ENCODE data around the gene WWOX. TPM values are rescaled to one million over a fixed set of nuclear protein-coding genes. Genes with fewer than 3 reads are reported as not detected.

The WWOX gene
- total RNA-seq, 1 experiment from 2014 or later = 28.3 TPM

DNA sequence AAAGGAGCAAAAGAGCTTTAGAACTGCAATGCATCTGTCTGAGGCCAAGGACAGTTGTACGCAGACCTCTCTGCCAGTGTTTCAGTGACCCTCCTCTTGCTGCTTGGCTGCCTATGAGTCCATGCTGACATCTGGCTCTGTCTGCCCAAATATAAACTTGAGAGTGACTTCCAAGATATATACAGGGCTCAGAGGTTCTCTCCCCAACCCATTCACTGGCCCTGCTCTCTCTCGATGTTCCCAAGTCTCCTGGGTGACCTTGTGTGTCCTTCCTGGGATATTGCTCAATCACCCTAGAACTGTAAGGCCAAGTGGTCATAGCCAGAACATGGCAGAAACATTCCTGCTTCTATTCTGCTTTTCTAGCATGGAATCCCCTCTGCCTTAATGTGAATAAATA, 716.3 kb downstream of the WWOX start:
- Histone ChIP-seq H3K9me3 (ENCODE audit: low read length) (no peaks in the 10 kb centered on the region), H3F3A (ENCODE audit: low read length, unreplicated experiment) (no peaks in the 10 kb centered on the region), H3K4me1 (ENCODE audit: insufficient read depth, low read length) (no peaks in the 10 kb centered on the region), H3K79me2 (ENCODE audit: low read length) (no peaks in the 10 kb centered on the region), H3K27ac (ENCODE audit: low read length) (no peak overlapping the region), H3K4me3 (ENCODE audit: low read length) (no peak overlapping the region), H3K27me3 (ENCODE audit: low read length) (no peaks in the 10 kb centered on the region), H3K36me3 (ENCODE audit: low read depth, low read length) (no peaks in the 10 kb centered on the region), H3K9me2 (replicated peaks; ENCODE audit: low read length) (no peaks in the 10 kb centered on the region), H4K20me1 (ENCODE audit: low read length) (no peaks in the 10 kb centered on the region), H3K4me2 (ENCODE audit: low read length) (no peak overlapping the region), H3K9ac (ENCODE audit: low read length) (no peak overlapping the region), H2AFZ (ENCODE audit: low read length) (no peak overlapping the region)
- POLR2A ChIA-PET (ENCODE audit: unreplicated experiment) = no interaction called here
- TF ChIP-seq, protein P1, sequence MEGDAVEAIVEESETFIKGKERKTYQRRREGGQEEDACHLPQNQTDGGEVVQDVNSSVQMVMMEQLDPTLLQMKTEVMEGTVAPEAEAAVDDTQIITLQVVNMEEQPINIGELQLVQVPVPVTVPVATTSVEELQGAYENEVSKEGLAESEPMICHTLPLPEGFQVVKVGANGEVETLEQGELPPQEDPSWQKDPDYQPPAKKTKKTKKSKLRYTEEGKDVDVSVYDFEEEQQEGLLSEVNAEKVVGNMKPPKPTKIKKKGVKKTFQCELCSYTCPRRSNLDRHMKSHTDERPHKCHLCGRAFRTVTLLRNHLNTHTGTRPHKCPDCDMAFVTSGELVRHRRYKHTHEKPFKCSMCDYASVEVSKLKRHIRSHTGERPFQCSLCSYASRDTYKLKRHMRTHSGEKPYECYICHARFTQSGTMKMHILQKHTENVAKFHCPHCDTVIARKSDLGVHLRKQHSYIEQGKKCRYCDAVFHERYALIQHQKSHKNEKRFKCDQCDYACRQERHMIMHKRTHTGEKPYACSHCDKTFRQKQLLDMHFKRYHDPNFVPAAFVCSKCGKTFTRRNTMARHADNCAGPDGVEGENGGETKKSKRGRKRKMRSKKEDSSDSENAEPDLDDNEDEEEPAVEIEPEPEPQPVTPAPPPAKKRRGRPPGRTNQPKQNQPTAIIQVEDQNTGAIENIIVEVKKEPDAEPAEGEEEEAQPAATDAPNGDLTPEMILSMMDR (conservative IDR thresholded peaks at IDR 0.05; ENCODE audit: low read depth, low read length) = no peak
- TF ChIP-seq EZH2 (IDR thresholded peaks at IDR 0.05; ENCODE audit: low read length, unreplicated experiment) (no peak), EZH2phosphoT487 (IDR thresholded peaks at IDR 0.05; ENCODE audit: borderline replicate concordance, low read length) (no peak)
- no TSS peak for BruUV-seq (replicated peaks)
- intact Hi-C loops (cut with micrococcal nuclease) = no loop called here
- DNase-seq (no peak), ATAC-seq (no peak)
- CTCF ChIA-PET = no interaction called here

DNA sequence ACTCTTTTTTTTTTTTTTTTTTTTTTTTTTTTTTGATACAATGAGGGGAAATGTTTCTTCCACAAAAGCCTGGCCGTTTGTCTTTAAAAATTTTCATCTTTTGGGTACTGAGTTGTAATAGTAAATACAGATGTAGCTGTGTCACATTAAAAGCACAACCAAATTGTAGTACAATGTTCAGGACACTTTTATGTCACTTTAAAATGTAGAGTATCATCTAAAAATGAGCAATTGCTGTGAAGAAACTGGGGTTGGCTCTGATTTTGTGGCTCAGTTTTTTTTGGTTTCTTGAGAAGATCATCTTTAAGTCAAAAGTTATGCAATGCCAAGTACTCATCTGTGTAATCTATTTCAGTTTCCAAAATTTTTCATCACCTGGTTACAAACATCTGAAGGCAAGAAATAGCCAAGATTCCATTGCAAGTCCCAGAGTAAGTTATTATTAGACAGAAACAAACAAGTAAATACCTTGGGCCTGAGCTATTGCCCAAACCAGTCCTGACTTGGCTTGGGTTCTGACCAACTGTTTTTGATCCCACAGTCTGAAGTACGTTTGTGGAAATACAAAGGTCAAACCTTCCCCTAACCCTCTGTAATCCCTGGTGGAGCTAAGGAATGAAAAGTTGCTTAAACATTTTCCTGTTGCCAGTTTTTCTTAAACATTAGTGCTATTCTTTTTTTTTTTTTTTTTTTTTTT, 717.2 kb downstream of the WWOX start:
- H3K9ac ChIP-seq (ENCODE audit: low read length) = no peak overlapping the region
- H3K9me2 ChIP-seq (replicated peaks; ENCODE audit: low read length) = no peaks in the 10 kb centered on the region
- H3F3A ChIP-seq (ENCODE audit: low read length, unreplicated experiment) = no peaks in the 10 kb centered on the region
- no peaks in the 10 kb centered on the region for H3K36me3 ChIP-seq (ENCODE audit: low read depth, low read length)
- no peaks in the 10 kb centered on the region for H3K79me2 ChIP-seq (ENCODE audit: low read length)
- H3K27me3 ChIP-seq (ENCODE audit: low read length) = no peaks in the 10 kb centered on the region
- BruUV-seq (replicated peaks) = no TSS peak
- ATAC-seq (no peak), DNase-seq (no peak)
- H3K9me3 ChIP-seq (ENCODE audit: low read length) = no peaks in the 10 kb centered on the region
- intact Hi-C loops (cut with micrococcal nuclease) = no loop called here
- no peaks in the 10 kb centered on the region for H3K4me1 ChIP-seq (ENCODE audit: insufficient read depth, low read length)
- ChIA-PET CTCF (no interaction called here), POLR2A (ENCODE audit: unreplicated experiment) (no interaction called here)
- H2AFZ ChIP-seq (ENCODE audit: low read length) = no peak overlapping the region
- no peaks in the 10 kb centered on the region for H4K20me1 ChIP-seq (ENCODE audit: low read length)
- no peak overlapping the region for H3K27ac ChIP-seq (ENCODE audit: low read length)
- TF ChIP-seq EZH2phosphoT487 (IDR thresholded peaks at IDR 0.05; ENCODE audit: borderline replicate concordance, low read length) = no peak
- TF ChIP-seq EZH2 (IDR thresholded peaks at IDR 0.05; ENCODE audit: low read length, unreplicated experiment) = no peak
- TF ChIP-seq, protein P1 (conservative IDR thresholded peaks at IDR 0.05; ENCODE audit: low read depth, low read length) = no peak
- H3K4me2 ChIP-seq (ENCODE audit: low read length) = no peak overlapping the region
- no peak overlapping the region for H3K4me3 ChIP-seq (ENCODE audit: low read length)

DNA sequence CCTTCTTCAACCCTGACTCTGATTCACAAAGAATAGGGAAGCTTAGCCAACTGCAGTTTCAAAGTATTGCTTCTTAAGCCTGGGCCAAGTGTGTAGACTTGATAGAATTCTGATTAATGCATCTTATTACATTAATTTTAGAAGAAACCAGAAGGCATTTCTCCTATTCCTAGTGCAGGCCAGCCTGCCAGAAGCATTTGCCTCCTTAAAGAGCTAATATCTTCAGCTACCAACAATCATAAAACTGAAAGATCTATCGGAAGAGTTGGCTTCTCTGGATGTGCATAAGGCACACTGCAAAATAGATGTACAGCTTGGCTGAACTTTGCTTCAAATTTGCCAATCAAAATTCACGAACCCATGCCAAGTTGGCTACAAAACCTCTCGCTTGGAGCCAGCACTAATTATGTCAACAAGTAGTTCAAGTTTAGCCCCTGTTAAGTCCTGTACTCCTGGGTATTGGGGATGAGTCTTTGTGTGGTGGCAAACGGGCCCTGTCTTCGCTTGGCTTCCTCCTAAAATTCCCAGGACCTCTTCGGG, 717.8 kb downstream of the WWOX start:
- H3K79me2 ChIP-seq (ENCODE audit: low read length) = no peaks in the 10 kb centered on the region
- H3K4me2 ChIP-seq (ENCODE audit: low read length) = no peak overlapping the region
- TF ChIP-seq EZH2 (IDR thresholded peaks at IDR 0.05; ENCODE audit: low read length, unreplicated experiment) = no peak
- no peak for TF ChIP-seq EZH2phosphoT487 (IDR thresholded peaks at IDR 0.05; ENCODE audit: borderline replicate concordance, low read length)
- TF ChIP-seq, protein P1 (conservative IDR thresholded peaks at IDR 0.05; ENCODE audit: low read depth, low read length) = no peak
- H3F3A ChIP-seq (ENCODE audit: low read length, unreplicated experiment) = no peaks in the 10 kb centered on the region
- H4K20me1 ChIP-seq (ENCODE audit: low read length) = no peaks in the 10 kb centered on the region
- no TSS peak for BruUV-seq (replicated peaks)
- H3K9me2 ChIP-seq (replicated peaks; ENCODE audit: low read length) = no peaks in the 10 kb centered on the region
- ATAC-seq (no peak), DNase-seq (no peak)
- ChIA-PET POLR2A (ENCODE audit: unreplicated experiment) (no interaction called here), CTCF (no interaction called here)
- no peaks in the 10 kb centered on the region for H3K36me3 ChIP-seq (ENCODE audit: low read depth, low read length)
- H3K9ac ChIP-seq (ENCODE audit: low read length) = no peak overlapping the region
- no peak overlapping the region for H3K27ac ChIP-seq (ENCODE audit: low read length)
- intact Hi-C loops (cut with micrococcal nuclease) = no loop called here
- no peaks in the 10 kb centered on the region for H3K9me3 ChIP-seq (ENCODE audit: low read length)
- no peaks in the 10 kb centered on the region for H3K4me1 ChIP-seq (ENCODE audit: insufficient read depth, low read length)
- no peaks in the 10 kb centered on the region for H3K27me3 ChIP-seq (ENCODE audit: low read length)
- H3K4me3 ChIP-seq (ENCODE audit: low read length) = no peak overlapping the region
- no peak overlapping the region for H2AFZ ChIP-seq (ENCODE audit: low read length)
